HG02885 (cell line): Measurements from ENCODE around the gene CPN2.

ENCODE experiments used
- ATAC-seq: cut with Tn5 transposase; IDR thresholded peaks from one replicate; pipeline ENCODE4 v1.9.1; 2021; ENCODE audit warnings: mild to moderate bottlenecking; ENCODE audit not compliant: unreplicated experiment, poor library complexity

Gene CPN2

GRCh38 chr3:194330579-194330978, 20.5 kb downstream of the CPN2 start:
- ATAC-seq = no peak

- no peak for ATAC-seq
Observed at GRCh38 chr3:194330160-194330559, 21.0 kb downstream of the CPN2 start.

DNA sequence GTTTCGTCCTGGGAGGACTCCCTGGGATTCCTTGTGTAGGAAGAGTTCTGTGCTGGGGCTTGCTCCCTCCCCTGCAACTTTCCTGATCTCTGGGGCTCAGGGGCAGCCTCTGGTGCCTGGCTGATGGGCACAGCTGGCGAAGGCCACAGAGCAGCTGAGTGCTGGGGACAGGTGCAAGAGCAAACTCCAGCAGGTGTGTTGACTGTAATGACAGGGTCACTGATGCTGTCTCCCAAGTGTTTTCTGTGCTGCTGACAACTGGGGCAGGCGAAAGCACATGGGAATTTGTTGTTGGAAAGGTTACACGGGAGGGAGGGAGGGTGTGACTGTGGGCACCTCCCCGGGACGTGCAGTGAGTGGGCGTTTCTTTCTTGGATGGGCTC, 21.6 kb downstream of the CPN2 start:
- ATAC-seq = no peak

DNA sequence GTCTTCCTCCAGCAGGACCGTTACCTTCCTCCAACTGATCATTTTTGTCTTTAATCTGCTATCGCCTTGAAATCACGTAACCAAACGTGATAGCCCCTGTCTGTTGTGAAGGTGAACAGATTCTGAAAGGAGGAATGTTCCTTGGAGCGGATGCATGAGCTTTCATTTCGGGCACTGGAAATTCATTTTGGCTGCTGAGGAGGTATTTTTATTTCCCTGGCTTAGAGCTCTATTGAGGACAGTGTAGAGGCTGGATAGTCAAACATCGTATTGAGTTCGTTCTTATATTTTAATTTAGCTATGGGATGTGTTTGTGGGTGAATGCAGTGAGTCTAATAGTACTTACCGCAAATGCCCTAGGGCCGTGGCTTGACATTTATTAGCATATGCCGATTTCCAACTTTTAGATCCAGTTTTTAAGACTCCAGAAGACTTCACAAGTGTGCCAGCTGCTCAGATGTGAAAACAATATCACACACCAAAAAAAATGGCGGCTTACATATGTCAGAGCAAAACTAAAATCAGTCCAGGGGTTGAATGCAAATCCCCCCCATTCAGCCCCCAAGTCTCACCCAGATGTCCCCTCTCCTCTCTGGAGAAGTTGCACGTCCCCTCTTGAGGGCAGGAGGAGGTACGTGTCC, 22.1 kb downstream of the CPN2 start:
- ATAC-seq = no peak

DNA sequence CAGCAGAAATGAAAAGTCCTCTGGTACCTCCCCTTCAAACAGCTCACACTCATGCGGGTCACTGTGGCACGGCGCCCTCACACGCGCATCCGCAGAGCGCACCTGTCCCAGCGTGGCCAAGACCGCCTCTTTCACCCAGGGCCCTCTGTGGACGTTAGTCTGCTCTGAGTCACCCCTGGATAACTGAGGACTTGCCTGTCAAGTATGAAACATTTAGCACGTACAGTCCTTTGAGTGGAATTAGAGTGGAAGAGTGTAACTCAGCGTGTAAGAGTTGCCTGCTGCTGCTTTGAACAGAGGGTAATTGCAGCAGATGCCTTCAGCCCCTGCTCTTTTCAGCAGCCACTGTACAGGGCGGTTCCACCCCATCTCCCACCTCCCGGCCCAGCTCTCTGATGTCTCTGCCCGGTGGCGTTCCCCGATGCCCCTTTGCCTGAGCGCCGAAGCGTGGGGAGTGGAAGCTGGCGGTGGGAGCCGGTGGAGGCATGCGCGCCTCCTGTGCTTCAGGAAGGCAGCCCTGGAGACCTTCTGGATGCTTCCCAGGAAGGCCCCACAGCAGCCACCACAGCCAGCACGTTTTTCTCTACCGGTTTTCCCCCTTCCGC, 23.0 kb downstream of the CPN2 start:
- no peak for ATAC-seq

DNA sequence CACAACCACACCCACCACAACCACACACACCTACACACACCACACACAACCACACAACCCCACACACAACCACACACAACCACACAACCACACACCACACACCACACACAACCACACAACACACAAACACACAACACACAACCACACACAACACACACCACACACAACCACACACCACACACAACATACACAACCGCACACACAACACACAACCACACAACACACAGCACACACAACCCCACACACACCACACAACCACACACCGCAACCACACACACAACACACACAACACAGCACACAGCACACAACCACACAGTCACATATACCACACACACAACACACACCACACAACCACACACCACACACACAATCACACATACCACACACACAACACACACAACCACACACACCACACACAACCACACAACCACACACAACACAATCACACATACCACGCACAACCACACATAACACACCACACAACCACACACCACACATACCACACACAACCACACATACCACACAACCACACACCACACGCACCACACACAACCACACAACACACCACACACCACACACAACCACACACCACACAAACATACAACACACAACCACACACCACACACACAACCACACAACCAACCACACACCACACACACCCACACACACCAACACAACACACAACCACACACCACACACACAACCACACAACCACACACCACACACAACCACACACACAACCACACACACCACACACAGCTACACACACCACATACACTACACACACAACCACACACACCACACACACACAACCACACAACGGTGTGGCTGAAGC, 23.7 kb downstream of the CPN2 start:
- ATAC-seq = no peak

- ATAC-seq = no peak
Observed at GRCh38 chr3:194326968-194327217, 24.2 kb downstream of the CPN2 start.

- no peak for ATAC-seq
Observed at GRCh38 chr3:194326192-194326967, 24.7 kb downstream of the CPN2 start.

- ATAC-seq = no peak
Observed at GRCh38 chr3:194325424-194326153, 25.5 kb downstream of the CPN2 start.

- no peak for ATAC-seq
Observed at GRCh38 chr3:194324823-194325327, 26.3 kb downstream of the CPN2 start.

DNA sequence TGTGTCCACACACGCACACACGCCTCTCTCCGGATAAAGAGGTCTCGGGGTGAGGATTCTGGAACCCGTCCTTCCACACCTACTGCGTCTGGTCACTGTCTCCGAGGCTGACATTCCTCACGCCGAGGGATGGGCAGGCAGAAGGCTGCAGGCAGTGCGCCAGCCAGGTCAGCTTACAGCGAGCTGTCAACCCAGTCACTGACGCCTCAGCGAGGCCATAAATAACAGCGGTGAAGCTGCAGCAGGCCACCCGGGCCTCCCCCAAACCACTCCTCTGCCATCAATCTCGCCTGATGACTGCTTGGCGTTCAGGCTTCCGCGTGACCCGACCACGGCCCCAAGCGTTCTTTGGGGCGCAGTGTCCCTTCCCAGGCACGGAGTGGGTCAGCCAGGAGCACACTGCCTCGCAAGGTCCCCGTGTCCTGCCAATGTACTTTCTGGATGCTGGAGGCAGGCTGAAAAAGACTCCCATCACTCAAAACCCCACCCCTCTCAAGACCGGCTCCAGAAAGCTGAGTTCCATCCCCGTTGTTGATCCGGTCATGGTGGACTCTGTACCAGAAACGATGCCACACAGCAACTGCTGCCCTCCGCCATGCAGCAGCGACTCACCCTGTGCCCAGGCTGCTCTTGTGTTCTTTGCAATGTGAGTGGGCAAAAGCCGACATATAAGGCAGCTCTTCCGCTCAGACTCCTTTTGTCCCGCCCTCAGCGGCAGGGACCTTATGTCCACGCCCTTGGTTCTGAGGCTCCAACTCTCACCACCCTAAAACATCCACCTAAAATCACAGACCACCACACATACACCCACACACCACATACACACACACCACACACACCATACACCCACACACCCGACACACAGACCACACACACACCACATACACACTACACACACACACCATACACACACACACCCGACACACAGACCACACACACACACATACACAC, 27.1 kb downstream of the CPN2 start:
- ATAC-seq = peak; percentile 69

DNA sequence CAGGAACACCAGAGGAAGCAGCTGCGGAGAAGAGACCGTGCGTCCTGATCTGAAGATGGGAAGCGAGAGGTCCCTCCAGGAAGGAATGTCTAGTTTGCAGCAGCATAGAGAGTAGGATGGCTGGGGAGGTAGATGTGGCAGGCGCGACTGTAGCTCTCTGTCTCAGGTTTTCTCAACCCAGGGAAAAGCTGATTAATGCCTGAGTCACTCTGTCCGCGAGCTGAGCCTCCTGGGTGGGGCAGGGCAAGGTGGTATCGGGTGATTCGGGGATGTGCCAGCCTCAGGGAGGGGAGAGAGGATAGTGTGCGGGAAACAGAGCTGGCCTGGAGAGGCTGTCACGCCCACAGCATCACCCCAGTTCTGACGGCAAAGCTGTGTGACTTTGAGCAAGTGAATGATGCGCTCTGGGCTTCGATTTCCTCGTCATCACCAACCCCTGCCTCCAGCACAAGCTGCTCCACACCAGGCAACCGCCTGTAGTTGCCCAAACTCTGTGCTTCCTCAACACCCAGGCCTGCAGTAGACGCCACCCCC, 28.4 kb downstream of the CPN2 start:
- no peak for ATAC-seq

DNA sequence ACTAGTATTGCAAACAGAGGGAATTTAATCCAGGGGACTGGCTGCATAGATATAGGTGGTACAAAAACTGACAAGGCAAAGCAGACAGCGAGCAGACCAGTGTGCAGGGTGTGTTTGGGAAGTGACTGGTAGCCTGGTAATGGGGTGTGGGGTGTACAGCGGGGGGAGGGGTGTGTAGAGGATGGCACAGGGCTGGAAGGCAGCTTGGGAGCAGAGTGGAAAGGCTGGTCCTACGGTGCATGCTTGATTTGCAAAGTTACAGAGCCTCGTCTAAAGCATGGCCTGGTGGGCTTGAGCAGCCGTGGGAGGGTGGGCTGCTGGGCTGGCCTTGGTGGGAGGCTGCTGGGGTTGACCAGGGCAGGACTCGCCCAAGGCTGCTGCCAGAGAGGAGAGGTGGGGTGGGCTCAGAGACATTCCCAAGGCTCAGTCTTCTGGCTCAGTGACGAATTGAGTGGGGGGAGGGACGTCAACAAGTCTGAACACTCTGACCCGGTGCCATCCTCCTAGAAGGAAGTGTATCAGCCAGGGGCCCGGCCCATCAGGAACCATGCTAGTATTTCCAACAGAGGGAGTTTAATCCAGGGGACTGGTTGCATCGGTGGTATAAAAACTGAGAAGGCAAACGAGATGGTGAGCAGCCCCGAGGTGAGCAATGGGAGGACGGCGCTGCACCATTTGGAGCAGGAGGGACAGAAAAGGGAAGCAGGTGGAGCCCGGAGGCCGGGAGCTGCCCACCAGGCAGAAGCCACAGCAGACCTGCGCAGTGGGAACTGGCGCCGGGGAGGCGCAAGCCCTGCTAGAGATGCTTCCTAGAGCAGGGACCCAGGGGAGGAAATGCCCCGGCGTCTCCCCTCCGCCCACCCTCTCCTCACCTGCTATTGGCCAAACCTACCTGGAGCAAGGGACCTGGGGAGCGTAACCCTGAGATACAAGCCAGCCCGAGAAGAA, 29.2 kb downstream of the CPN2 start:
- ATAC-seq = no peak

- no peak for ATAC-seq
Observed at GRCh38 chr3:194320744-194321243, 30.3 kb downstream of the CPN2 start.

DNA sequence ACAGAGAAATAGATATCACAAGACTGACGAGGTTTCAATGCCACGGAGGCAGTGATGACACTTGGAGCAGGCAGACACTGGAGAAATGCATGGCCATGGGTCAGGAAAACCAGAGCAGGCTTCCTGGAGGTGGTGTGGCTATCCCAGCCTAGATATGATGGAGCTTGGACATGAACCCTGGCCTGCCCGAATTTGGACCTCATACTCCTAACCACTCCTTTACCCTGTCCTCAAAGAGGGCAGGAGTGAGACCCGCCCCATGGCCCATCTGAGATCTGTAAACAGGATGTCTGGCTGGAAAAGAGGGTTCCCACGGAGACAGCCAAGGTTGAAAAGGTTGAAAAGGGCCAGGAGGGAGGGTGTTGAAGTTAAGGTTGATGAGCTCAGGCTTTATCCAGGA, 31.0 kb downstream of the CPN2 start:
- no peak for ATAC-seq

- no peak for ATAC-seq
Observed at GRCh38 chr3:194318511-194319161, 32.5 kb downstream of the CPN2 start.

DNA sequence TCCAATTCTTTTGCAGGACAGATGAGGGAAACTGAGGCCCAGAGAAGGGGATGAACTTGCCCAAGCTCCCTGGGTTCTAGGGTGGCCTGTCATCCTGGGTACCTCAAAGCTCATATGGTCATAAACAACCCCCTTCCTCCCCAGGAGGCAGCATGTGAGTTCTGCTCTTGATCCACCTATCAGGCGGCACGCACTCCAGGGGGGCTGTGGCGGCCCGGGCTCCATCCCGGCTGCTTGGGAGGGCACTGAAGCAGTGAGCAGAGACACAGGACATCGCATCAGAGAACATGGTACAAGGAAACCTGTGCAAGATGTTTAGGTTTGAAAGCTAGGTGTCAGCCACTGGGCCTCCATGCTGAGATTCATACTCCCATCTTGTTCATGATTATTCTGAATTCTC, 34.2 kb downstream of the CPN2 start:
- no peak for ATAC-seq
